HEK293 (cell line): ENCODE measurements around the gene NUBPL.

Experiments
- CTCF ChIA-PET: fragments of 350-600 bp; formaldehyde crosslinking; extraction: SDS; loops from one replicate; lab custom pipeline; 2021; ENCODE audit warnings: antibody characterized with exemption; lab: Yijun Ruan, JAX
- POLR2A ChIA-PET: fragments of 300-600 bp; formaldehyde crosslinking; extraction: SDS; loops from one replicate; lab custom pipeline; 2020; ENCODE audit warnings: antibody characterized with exemption, inconsistent platforms; lab: Yijun Ruan, JAX
- H3K27ac ChIP-seq: fragments of 200-500 bp; sonication (Bioruptor generic); 2 replicates; pipeline ENCODE4 v1.5.1; 2014; ENCODE audit warnings: low read depth, low read length, control low read depth, inconsistent platforms; ENCODE audit errors: extremely low read depth
- H3K36me3 ChIP-seq, 2 experiments: fragments of 200-500 bp in 1 of 2; sonication (Bioruptor generic) in 1 of 2; 1 replicate in 1 of 2; 2 replicates in 1 of 2; pipeline ENCODE4 v1.5.1; 2014 to 2017; ENCODE audit warnings: inconsistent platforms in 2 of 2, low read length in 2 of 2; ENCODE audit not compliant: control insufficient read depth in 2 of 2, insufficient read depth in 1 of 2
- H3K4me1 ChIP-seq: fragments of 200-500 bp; sonication (Bioruptor generic); 2 replicates; pipeline ENCODE4 v1.5.1; 2014; ENCODE audit warnings: mild to moderate bottlenecking, low read length, inconsistent platforms; ENCODE audit not compliant: control insufficient read depth, insufficient read depth
- H3K4me3 ChIP-seq: 2 replicates; pipeline ENCODE4 v1.5.1; 2011; ENCODE audit warnings: low read depth, mild to moderate bottlenecking, control low read depth, low read length, moderate library complexity
- H3K9me3 ChIP-seq: fragments of 200-500 bp; sonication (Bioruptor generic); 2 replicates; pipeline ENCODE4 v1.5.1; 2014; ENCODE audit warnings: low read depth, low read length, inconsistent platforms; ENCODE audit not compliant: control insufficient read depth, insufficient read depth
- BCL11B ChIP-seq: fragments of 450-650 bp; formaldehyde crosslinking; IDR thresholded peaks from 2 replicates; pipeline ENCODE4 v1.5.1; 2016; ENCODE audit warnings: low read depth, missing biosample characterization, missing genetic modification characterization
- HIC1 ChIP-seq: fragments of 450-650 bp; formaldehyde crosslinking; IDR thresholded peaks from 2 replicates; pipeline ENCODE4 v1.5.1; 2016; ENCODE audit warnings: missing biosample characterization, missing genetic modification characterization
- KLF9 ChIP-seq: fragments of 450-650 bp; formaldehyde crosslinking; IDR thresholded peaks from 2 replicates; pipeline ENCODE4 v1.5.1; 2016; ENCODE audit warnings: missing biosample characterization, missing genetic modification characterization, low read depth
- SP2 ChIP-seq: fragments of 450-650 bp; formaldehyde crosslinking; IDR thresholded peaks from 2 replicates; pipeline ENCODE4 v1.5.1; 2016; ENCODE audit warnings: missing biosample characterization, missing genetic modification characterization
- SP7 ChIP-seq: fragments of 450-650 bp; formaldehyde crosslinking; IDR thresholded peaks from 2 replicates; pipeline ENCODE4 v1.5.1; 2016; ENCODE audit warnings: missing biosample characterization, missing genetic modification characterization
- YY1 ChIP-seq: fragments of 450-650 bp; formaldehyde crosslinking; IDR thresholded peaks from 2 replicates; pipeline ENCODE4 v1.5.1; 2018; ENCODE audit warnings: missing biosample characterization, missing genetic modification characterization
- ZBTB17 ChIP-seq: fragments of 450-650 bp; formaldehyde crosslinking; IDR thresholded peaks from 2 replicates; pipeline ENCODE4 v1.5.1; 2016; ENCODE audit warnings: missing biosample characterization, missing genetic modification characterization
- ZBTB7A ChIP-seq: fragments of 450-650 bp; formaldehyde crosslinking; IDR thresholded peaks from 2 replicates; pipeline ENCODE4 v1.5.1; 2016; ENCODE audit warnings: low read depth, missing biosample characterization, missing genetic modification characterization
- ZNF18 ChIP-seq: fragments of 450-650 bp; formaldehyde crosslinking; IDR thresholded peaks from 2 replicates; pipeline ENCODE4 v1.5.1; 2016; ENCODE audit warnings: missing biosample characterization, missing genetic modification characterization
- ZNF202 ChIP-seq: fragments of 450-650 bp; formaldehyde crosslinking; IDR thresholded peaks from 2 replicates; pipeline ENCODE4 v1.5.1; 2016; ENCODE audit warnings: missing biosample characterization, missing genetic modification characterization, borderline replicate concordance
- ZNF274 ChIP-seq, 2 experiments: fragments of 200-500 bp in 1 of 2; fragments of 450-650 bp in 1 of 2; sonication (Bioruptor generic) in 1 of 2; formaldehyde crosslinking in 1 of 2; IDR thresholded peaks; 2 replicates each; pipeline versions ENCODE4 v1.5.1 to v1.6.1; 2014 to 2016; ENCODE audit warnings: borderline replicate concordance in 1 of 2, inconsistent platforms in 1 of 2, low read length in 1 of 2, missing biosample characterization in 1 of 2, missing genetic modification characterization in 1 of 2
- ZNF433 ChIP-seq: fragments of 450-650 bp; formaldehyde crosslinking; IDR thresholded peaks from 2 replicates; pipeline ENCODE4 v1.5.1; 2016; ENCODE audit warnings: missing biosample characterization, missing genetic modification characterization, low read depth
- ZNF488 ChIP-seq: fragments of 450-650 bp; formaldehyde crosslinking; IDR thresholded peaks from 2 replicates; pipeline ENCODE4 v1.5.1; 2016; ENCODE audit warnings: missing biosample characterization, missing genetic modification characterization
- ZNF513 ChIP-seq: fragments of 450-650 bp; IDR thresholded peaks from 2 replicates; pipeline ENCODE4 v1.5.1; 2018; ENCODE audit warnings: missing biosample characterization, missing genetic modification characterization
- ZNF629 ChIP-seq: fragments of 450-650 bp; formaldehyde crosslinking; IDR thresholded peaks from 2 replicates; pipeline ENCODE4 v1.5.1; 2017; ENCODE audit warnings: missing biosample characterization, missing genetic modification characterization
- ZNF670 ChIP-seq: fragments of 450-650 bp; formaldehyde crosslinking; IDR thresholded peaks from 2 replicates; pipeline ENCODE4 v1.5.1; 2016; ENCODE audit warnings: missing biosample characterization, missing genetic modification characterization, low read depth
- ZNF677 ChIP-seq: fragments of 450-650 bp; IDR thresholded peaks from 2 replicates; pipeline ENCODE4 v1.5.0; 2018; ENCODE audit warnings: missing biosample characterization, mild to moderate bottlenecking, missing genetic modification characterization, moderate library complexity
- ZNF704 ChIP-seq: fragments of 450-650 bp; formaldehyde crosslinking; IDR thresholded peaks from 2 replicates; pipeline ENCODE4 v1.5.1; 2016; ENCODE audit warnings: missing biosample characterization, missing genetic modification characterization
- ZNF768 ChIP-seq: fragments of 450-650 bp; formaldehyde crosslinking; IDR thresholded peaks from 2 replicates; pipeline ENCODE4 v1.5.1; 2018; ENCODE audit warnings: missing biosample characterization, mild to moderate bottlenecking, missing genetic modification characterization
- ZSCAN5A ChIP-seq: fragments of 450-650 bp; formaldehyde crosslinking; IDR thresholded peaks from 2 replicates; pipeline ENCODE4 v1.5.1; 2016; ENCODE audit warnings: missing biosample characterization, missing genetic modification characterization

NUBPL gene

GRCh38 chr14:31592122-31592521 is 30.9 kb downstream of the NUBPL start:
- Histone ChIP-seq H3K36me3 (no peaks in the 10 kb centered on the region; a peak in 1 of 3 replicates), H3K4me3 (no peak overlapping the region), H3K4me1 (no peaks in the 10 kb centered on the region), H3K9me3 (no peaks in the 10 kb centered on the region), H3K27ac (no peak overlapping the region)
- ChIA-PET CTCF (no interaction called here), POLR2A (no interaction called here)
- TF ChIP-seq SP2 (tag by site-specific recombination) (no peak), ZNF513 (no peak), ZSCAN5A (tag by site-specific recombination) (no peak), ZBTB17 (no peak), ZNF488 (tag by site-specific recombination) (no peak)

- no peaks in the 10 kb centered on the region for H3K9me3 ChIP-seq
- H3K4me3 ChIP-seq, result no peak overlapping the region
- CTCF ChIA-PET, result no interaction called here
Observed at GRCh38 chr14:31592631-31593030, 31.4 kb downstream of the NUBPL start.

More at GRCh38 chr14:31592631-31593030, 31.4 kb downstream of the NUBPL start:
- TF ChIP-seq ZNF18 (tag by site-specific recombination) (no peak), ZNF202 (tag by site-specific recombination) (no peak), ZNF670 (tag by site-specific recombination) (no peak), YY1 (tag by site-specific recombination) (no peak), BCL11B (tag by site-specific recombination) (no peak), ZNF677 (no peak), SP7 (tag by site-specific recombination) (no peak), ZNF629 (tag by site-specific recombination) (no peak), KLF9 (no peak), ZNF274 (IDR thresholded peaks at IDR 0.05; ENCODE audit: low read length) (no peak), ZNF274 (tag by site-specific recombination; IDR thresholded peaks at IDR 0.05; ENCODE audit: borderline replicate concordance) (no peak), HIC1 (tag by site-specific recombination) (no peak), ZNF433 (tag by site-specific recombination) (no peak), ZBTB7A (tag by site-specific recombination) (no peak), ZNF768 (no peak), ZNF704 (tag by site-specific recombination) (no peak)
- TF ChIP-seq, all 188 proteins: peak for 0
- Histone ChIP-seq H3K36me3 (no peaks in the 10 kb centered on the region; a peak in 1 of 3 replicates), H3K27ac (no peak overlapping the region), H3K4me1 (no peaks in the 10 kb centered on the region)
- POLR2A ChIA-PET, result no interaction called here
